ENCODE results near the gene PSIP1. TPM values are rescaled to one million over a fixed set of nuclear protein-coding genes. Genes with fewer than 3 reads are reported as not detected.

Gene PSIP1
- total RNA-seq, 1 experiment from 2014 or later: 302 TPM

- TF ChIP-seq ZNF512 (CRISPR knock-in tag; IDR thresholded peaks at IDR 0.05; ENCODE audit: borderline replicate concordance) (no peak), ZNF219 (CRISPR knock-in tag; IDR thresholded peaks at IDR 0.05; ENCODE audit: borderline replicate concordance) (peak; percentile 72; the same call in 1 of the 2 replicates), ELF4 (CRISPR knock-in tag; IDR thresholded peaks at IDR 0.05; ENCODE audit: low read depth) (peak; percentile 73; the same call in 1 of the 2 replicates), PRRX2 (CRISPR knock-in tag; IDR thresholded peaks at IDR 0.05) (no peak), RORB (CRISPR knock-in tag; IDR thresholded peaks at IDR 0.05) (no peak), ZNF423 (CRISPR knock-in tag; IDR thresholded peaks at IDR 0.05) (no peak), ATF1 (CRISPR knock-in tag; IDR thresholded peaks at IDR 0.05) (0 out of 2 replicates have a peak, but pooled peaks have one; percentile 67), TP53 (CRISPR knock-in tag; IDR thresholded peaks at IDR 0.05) (0 out of 2 replicates have a peak, but pooled peaks have one; percentile 39), ATF2 (CRISPR knock-in tag; IDR thresholded peaks at IDR 0.05; ENCODE audit: borderline replicate concordance, low read depth) (no peak), ZNF671 (CRISPR knock-in tag; IDR thresholded peaks at IDR 0.05) (no peak), ETV6 (CRISPR knock-in tag; IDR thresholded peaks at IDR 0.05) (peak; percentile 59; the same call in 1 of the 2 replicates), NFATC4 (CRISPR knock-in tag; IDR thresholded peaks at IDR 0.05) (no peak), TCF7 (CRISPR knock-in tag; IDR thresholded peaks at IDR 0.05; ENCODE audit: low read depth) (peak; percentile 38), FOXP1 (CRISPR knock-in tag; IDR thresholded peaks at IDR 0.05; ENCODE audit: borderline replicate concordance) (peak; percentile 88), E2F4 (CRISPR knock-in tag; IDR thresholded peaks at IDR 0.05; ENCODE audit: borderline replicate concordance, low read depth) (peak; percentile 60), CBFB (CRISPR knock-in tag; IDR thresholded peaks at IDR 0.05; ENCODE audit: low read depth) (no peak; the same call in 1 of the 2 replicates), ZNF396 (CRISPR knock-in tag; IDR thresholded peaks at IDR 0.05; ENCODE audit: borderline replicate concordance) (no peak), NFE2L1 (CRISPR knock-in tag; IDR thresholded peaks at IDR 0.05) (0 out of 2 replicates have a peak, but pooled peaks have one; percentile 50), GABPB1 (CRISPR knock-in tag; IDR thresholded peaks at IDR 0.05) (peak; percentile 61; the same call in 1 of the 2 replicates), ZNF425 (CRISPR knock-in tag; conservative IDR thresholded peaks at IDR 0.05) (no peak), GRHL2 (CRISPR knock-in tag; IDR thresholded peaks at IDR 0.05; ENCODE audit: insufficient replicate concordance, severe bottlenecking) (no peak), CREM (CRISPR knock-in tag; IDR thresholded peaks at IDR 0.05) (peak; percentile 79), SP1 (CRISPR knock-in tag; conservative IDR thresholded peaks at IDR 0.05) (peak; percentile 77)
- TF ChIP-seq, protein P1, sequence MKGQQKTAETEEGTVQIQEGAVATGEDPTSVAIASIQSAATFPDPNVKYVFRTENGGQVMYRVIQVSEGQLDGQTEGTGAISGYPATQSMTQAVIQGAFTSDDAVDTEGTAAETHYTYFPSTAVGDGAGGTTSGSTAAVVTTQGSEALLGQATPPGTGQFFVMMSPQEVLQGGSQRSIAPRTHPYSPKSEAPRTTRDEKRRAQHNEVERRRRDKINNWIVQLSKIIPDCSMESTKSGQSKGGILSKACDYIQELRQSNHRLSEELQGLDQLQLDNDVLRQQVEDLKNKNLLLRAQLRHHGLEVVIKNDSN (CRISPR knock-in tag; IDR thresholded peaks at IDR 0.05): no peak
- TF ChIP-seq, protein P2, sequence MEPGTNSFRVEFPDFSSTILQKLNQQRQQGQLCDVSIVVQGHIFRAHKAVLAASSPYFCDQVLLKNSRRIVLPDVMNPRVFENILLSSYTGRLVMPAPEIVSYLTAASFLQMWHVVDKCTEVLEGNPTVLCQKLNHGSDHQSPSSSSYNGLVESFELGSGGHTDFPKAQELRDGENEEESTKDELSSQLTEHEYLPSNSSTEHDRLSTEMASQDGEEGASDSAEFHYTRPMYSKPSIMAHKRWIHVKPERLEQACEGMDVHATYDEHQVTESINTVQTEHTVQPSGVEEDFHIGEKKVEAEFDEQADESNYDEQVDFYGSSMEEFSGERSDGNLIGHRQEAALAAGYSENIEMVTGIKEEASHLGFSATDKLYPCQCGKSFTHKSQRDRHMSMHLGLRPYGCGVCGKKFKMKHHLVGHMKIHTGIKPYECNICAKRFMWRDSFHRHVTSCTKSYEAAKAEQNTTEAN (CRISPR knock-in tag; IDR thresholded peaks at IDR 0.05): peak; percentile 57; the same call in 1 of the 2 replicates
- TF ChIP-seq, protein P3, sequence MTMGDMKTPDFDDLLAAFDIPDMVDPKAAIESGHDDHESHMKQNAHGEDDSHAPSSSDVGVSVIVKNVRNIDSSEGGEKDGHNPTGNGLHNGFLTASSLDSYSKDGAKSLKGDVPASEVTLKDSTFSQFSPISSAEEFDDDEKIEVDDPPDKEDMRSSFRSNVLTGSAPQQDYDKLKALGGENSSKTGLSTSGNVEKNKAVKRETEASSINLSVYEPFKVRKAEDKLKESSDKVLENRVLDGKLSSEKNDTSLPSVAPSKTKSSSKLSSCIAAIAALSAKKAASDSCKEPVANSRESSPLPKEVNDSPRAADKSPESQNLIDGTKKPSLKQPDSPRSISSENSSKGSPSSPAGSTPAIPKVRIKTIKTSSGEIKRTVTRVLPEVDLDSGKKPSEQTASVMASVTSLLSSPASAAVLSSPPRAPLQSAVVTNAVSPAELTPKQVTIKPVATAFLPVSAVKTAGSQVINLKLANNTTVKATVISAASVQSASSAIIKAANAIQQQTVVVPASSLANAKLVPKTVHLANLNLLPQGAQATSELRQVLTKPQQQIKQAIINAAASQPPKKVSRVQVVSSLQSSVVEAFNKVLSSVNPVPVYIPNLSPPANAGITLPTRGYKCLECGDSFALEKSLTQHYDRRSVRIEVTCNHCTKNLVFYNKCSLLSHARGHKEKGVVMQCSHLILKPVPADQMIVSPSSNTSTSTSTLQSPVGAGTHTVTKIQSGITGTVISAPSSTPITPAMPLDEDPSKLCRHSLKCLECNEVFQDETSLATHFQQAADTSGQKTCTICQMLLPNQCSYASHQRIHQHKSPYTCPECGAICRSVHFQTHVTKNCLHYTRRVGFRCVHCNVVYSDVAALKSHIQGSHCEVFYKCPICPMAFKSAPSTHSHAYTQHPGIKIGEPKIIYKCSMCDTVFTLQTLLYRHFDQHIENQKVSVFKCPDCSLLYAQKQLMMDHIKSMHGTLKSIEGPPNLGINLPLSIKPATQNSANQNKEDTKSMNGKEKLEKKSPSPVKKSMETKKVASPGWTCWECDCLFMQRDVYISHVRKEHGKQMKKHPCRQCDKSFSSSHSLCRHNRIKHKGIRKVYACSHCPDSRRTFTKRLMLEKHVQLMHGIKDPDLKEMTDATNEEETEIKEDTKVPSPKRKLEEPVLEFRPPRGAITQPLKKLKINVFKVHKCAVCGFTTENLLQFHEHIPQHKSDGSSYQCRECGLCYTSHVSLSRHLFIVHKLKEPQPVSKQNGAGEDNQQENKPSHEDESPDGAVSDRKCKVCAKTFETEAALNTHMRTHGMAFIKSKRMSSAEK (CRISPR knock-in tag; IDR thresholded peaks at IDR 0.05; ENCODE audit: borderline replicate concordance): no peak
These were observed at the start of gene PSIP1 (continued) for GRCh38 chr9:15510789-15511575.

Measured in WTC11 (cell line).